GM12878 (cell line): ENCODE data around the gene TBC1D5.

Source experiments
- CHD2 ChIP-seq: IDR thresholded peaks from 2 replicates; pipeline ENCODE4 v1.6.1; 2011; ENCODE audit warnings: low read depth, low read length, improper control_type of control experiment, borderline replicate concordance
- CTCF ChIP-seq, 3 experiments: IDR thresholded peaks in 2 of 3; conservative IDR thresholded peaks in 1 of 3; 2 replicates each; pipeline ENCODE4 v1.5.1; 2011; ENCODE audit warnings: low read depth in 3 of 3, low read length in 3 of 3, mild to moderate bottlenecking in 3 of 3, control low read depth in 2 of 3, moderate library complexity in 2 of 3, inconsistent platforms in 1 of 3, mixed read lengths in 1 of 3; ENCODE audit not compliant: control insufficient read depth in 2 of 3, insufficient read depth in 1 of 3; ENCODE audit errors: extremely low read depth in 1 of 3
- ESRRA ChIP-seq: IDR thresholded peaks from 2 replicates; pipeline ENCODE4 v1.6.1; 2012; ENCODE audit warnings: mild to moderate bottlenecking, low read length, improper control_type of control experiment
- MLLT1 ChIP-seq: fragments of 450-650 bp; IDR thresholded peaks from 2 replicates; pipeline ENCODE4 v1.6.1; 2016; ENCODE audit warnings: mild to moderate bottlenecking
- PAX8 ChIP-seq: fragments of 450-650 bp; IDR thresholded peaks from 2 replicates; pipeline ENCODE4 v1.6.1; 2017; ENCODE audit warnings: mild to moderate bottlenecking, moderate library complexity
- PML ChIP-seq: IDR thresholded peaks from 2 replicates; pipeline ENCODE4 v1.6.1; 2012; ENCODE audit warnings: low read length, inconsistent platforms
- POLR2A ChIP-seq: IDR thresholded peaks from 2 replicates; pipeline ENCODE4 v1.6.1; 2011; ENCODE audit warnings: low read depth, mild to moderate bottlenecking, low read length
- RFX5 ChIP-seq: IDR thresholded peaks from 2 replicates; pipeline ENCODE4 v1.6.1; 2011; ENCODE audit warnings: low read depth, low read length, improper control_type of control experiment
- TAF1 ChIP-seq: IDR thresholded peaks from 2 replicates; pipeline ENCODE4 v1.6.1; 2011; ENCODE audit warnings: mild to moderate bottlenecking, low read depth, low read length, borderline replicate concordance
- TARDBP ChIP-seq: IDR thresholded peaks from 2 replicates; pipeline ENCODE4 v1.6.1; 2016; ENCODE audit warnings: borderline replicate concordance
- USF2 ChIP-seq: IDR thresholded peaks from 2 replicates; pipeline ENCODE4 v1.6.1; 2011; ENCODE audit warnings: low read depth, low read length, improper control_type of control experiment, borderline replicate concordance
- YY1 ChIP-seq: IDR thresholded peaks from 2 replicates; pipeline ENCODE4 v1.6.1; 2011; ENCODE audit warnings: low read depth, mild to moderate bottlenecking, low read length
- ZBTB40 ChIP-seq: fragments of 450-650 bp; IDR thresholded peaks from 2 replicates; pipeline ENCODE4 v1.6.1; 2016; ENCODE audit warnings: mild to moderate bottlenecking, moderate library complexity, borderline replicate concordance

GRCh38 chr3:17552351-17552750 lies 190.1 kb downstream of the TBC1D5 start:
- TF ChIP-seq PML (no peak), YY1 (no peak), ZBTB40 (no peak), PAX8 (no peak), RFX5 (no peak), POLR2A (no peak), ESRRA (no peak), CTCF (IDR thresholded peaks at IDR 0.05 in 2 of 3, conservative IDR thresholded peaks at IDR 0.05 in 1 of 3; ENCODE audit: control insufficient read depth in 2 of 3, extremely low read depth in 1 of 3, insufficient read depth in 1 of 3, low read depth in 3 of 3, low read length in 3 of 3) (no peak), USF2 (no peak), TAF1 (no peak), MLLT1 (no peak), TARDBP (no peak), CHD2 (no peak)
